ENCODE measurements around the gene C1RL. TPM values are rescaled to one million over a fixed set of nuclear protein-coding genes. Genes with fewer than 3 reads are reported as not detected.

C1RL gene, protein sequence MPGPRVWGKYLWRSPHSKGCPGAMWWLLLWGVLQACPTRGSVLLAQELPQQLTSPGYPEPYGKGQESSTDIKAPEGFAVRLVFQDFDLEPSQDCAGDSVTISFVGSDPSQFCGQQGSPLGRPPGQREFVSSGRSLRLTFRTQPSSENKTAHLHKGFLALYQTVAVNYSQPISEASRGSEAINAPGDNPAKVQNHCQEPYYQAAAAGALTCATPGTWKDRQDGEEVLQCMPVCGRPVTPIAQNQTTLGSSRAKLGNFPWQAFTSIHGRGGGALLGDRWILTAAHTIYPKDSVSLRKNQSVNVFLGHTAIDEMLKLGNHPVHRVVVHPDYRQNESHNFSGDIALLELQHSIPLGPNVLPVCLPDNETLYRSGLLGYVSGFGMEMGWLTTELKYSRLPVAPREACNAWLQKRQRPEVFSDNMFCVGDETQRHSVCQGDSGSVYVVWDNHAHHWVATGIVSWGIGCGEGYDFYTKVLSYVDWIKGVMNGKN
- 10 to 100 TPM; 30.2 to 39.2 (median 36.1) TPM for polyA plus RNA-seq (ENCODE audit: insufficient read length in 4 of 4)

DNA sequence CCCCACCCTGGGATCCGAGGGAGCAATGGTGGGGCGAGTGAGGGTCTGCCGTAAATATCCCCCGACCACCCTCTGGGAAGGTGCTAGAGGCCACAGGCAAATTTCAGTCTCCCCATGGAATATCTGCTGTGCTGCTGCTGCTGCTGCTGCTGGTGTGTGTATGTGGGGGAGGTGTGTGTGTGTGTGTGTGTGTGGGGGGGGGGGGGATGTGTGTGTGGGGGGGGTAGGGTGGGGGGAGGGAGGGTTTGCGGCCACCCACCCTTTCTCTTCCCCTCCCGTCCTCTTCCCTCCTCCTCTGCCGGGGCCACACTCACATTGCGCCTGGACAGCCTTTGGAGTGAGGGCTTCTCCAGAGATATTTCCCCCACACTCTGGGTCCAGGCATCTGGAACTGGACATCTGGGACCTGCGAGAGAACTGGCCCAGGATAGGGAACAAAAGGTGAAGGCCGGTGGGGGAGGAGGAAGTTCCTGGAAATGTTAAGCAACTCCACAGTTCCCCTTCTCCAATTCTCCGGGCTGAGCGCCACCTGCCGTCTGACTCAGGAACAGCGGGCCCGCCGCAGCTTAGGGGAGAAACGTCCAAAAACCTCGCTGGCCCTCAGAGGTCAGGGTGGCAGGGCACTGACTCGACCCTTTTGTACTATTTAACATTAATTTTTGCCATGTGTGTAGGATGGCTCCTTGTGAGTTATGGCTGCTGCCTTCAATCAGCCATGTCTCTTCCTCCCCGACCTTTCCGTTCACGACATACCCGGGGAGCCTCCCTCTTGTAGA, at the start of gene C1RL:
Gene C1RL (minus strand): TSS at position 419 of the 776 bp plus-strand sequence. CDS start 34 bp downstream, at position 385.
- DNase-seq (ENCODE audit: low read depth in 4 of 4, low spot score in 3 of 4): peak in 2 of 4 donors; percentile 76 to 79

DNA sequence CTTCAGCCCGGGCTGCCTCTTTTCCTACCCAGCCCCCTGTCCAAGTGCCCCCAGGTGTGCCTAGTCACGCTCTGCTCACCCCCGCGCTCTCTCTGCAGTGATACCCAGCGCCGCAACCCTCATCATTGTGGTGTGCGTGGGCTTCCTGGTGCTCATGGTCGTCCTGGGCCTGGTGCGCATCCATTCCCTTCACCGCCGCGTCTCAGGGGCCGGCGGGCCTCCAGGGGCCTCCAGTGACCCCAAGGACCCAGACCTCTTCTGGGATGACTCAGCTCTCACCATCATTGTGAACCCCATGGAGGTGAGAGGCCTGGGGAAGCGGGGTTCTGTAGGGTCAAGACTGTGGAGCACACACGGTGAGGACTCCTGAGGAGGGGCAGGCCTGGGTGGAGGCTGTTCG, 48.4 kb upstream of the C1RL start:
- DNase-seq (ENCODE audit: low read depth in 4 of 4, low spot score in 3 of 4): no peak

DNA sequence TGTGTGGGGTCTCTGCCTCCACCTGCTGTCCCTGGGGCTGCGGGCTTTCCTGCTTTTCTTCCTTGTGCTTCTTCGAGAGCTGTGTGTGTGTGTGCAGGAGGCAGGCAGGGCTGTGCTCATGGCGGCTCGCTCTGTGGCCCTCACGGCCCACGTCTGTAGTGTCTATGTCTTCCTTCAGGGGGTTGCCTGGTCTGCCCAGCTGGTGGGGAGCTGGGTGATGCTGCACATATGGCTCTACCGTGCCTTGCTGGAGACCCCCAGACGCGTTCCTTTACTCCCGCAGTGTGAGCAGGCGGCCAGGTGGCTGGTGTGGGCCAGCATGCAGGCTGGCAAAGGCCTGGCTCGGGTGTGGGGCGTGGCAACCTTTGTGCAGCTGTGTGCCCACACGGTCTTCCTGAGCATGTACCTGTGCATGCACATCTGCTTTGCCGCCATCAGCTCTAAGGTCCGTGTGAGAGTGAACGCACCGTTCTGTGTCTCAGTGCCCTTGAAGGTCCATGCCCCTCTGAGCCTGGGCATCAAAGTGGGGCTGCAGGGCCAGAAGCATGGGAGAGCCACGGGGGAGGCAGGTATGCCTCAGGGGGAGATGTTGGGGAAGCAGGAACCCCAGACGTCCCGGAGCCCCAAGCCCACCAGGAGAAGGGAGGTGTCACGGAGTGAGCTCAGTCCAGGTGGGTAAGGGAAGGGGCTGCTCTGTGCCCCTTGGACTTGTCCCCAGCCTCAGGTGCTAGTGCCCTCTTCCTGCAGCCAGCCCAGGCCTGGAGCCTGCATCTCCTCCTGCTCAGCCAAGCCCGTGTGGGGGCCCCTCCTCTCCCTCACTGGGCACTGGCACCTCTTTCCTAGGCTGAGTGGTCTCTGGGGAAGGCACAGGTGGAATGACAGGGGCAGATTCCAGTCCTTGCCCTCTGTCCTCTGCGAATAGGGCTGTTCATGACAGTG, 47.5 kb upstream of the C1RL start:
- no peak for DNase-seq (ENCODE audit: low read depth in 4 of 4, low spot score in 3 of 4)

DNA sequence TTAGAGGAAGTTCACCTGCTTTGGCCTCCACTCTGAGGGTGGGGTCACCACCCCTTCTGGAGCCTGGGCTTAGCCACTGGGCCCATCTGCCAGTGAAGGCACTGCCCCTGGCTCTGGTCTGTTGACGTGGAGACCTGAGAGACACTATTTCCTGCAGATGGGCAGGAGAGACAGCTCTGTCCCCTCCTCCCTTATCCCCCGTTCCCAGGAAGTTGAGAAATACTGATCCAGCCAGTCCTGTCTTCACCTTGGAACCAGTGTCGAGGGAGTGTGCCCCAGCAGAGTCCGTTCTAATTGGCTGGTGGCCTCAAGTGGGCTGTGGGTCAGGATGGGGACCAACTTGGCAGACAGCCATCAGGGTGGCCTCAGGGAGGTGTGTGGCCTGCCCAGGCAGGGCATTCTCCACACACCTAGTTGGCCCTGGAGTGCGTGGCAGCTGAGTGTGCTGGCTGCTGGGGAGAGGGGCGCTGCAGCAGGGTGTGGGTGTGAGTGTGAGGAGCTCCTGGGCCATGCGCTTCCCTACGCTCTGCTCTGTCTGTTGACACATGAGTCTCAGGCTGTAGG, 46.5 kb upstream of the C1RL start:
- DNase-seq (ENCODE audit: low read depth in 4 of 4, low spot score in 3 of 4): no peak

DNA sequence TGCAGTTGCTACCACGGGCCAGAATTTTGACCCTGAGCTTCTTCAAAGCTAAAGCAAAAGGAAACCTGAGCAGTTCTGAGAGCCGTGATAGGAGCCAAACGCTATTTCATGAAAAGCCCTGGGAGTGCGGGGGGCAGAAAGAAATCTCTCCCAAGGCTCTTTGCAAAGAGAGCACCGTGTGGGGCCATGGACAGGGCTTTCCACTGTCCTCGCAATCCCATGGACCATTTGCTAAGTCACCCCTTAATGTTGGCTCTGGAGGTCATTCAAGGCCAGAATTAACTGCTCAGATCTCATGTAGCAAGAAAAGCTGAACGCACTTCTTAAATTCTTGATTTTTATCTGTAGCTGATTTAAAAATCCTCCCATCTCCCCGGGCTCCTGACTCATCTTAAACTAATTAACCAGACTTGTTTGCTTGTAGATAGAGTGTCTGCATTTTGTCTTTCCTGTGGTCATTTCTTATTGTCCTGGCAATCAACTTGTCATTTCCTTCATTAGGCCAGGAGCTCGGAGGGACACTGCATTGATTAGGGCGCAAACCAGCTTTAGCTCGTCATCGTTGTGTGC, 46.0 kb upstream of the C1RL start:
- no peak for DNase-seq (ENCODE audit: low read depth in 4 of 4, low spot score in 3 of 4)

DNA sequence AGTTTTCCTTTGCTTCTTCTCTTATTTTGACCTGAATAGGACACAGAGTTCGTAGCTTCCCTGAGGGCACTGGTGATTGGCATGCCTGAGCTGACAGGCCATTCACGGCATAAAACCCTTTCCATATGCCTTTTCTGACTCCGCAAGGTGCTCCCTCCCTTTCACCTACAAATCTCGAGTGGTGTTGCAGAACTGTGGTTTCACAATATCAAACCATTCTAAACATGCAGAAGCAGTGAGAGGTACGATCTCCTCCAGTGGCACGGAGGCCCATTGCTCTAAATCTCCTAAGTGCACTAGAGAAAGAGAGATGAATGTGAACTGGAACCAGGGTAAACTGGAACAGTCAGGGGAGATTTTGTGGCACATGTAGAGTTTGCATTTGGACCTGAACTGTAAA, 45.0 kb upstream of the C1RL start:
- no peak for DNase-seq (ENCODE audit: low read depth in 4 of 4, low spot score in 3 of 4)

DNA sequence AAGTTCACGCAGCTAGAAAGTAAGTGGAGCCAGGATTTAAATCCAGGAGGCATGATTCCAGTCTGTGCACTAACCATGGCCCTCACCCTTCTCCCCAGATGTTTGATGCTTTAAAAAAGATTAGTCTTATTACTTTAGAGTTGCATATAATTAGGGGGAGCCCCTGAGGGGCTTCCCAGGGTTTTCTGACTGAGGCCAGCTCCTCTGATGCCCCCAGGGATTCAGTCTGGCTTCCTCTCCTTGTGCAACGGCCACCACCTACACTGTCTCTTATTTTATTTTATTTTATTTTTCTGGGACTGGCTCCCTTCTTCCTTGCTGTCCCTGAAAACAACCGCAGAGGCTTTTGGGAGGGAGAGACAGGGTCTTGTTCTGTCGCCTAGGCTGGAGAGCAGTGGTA, 43.8 kb upstream of the C1RL start:
- no peak for DNase-seq (ENCODE audit: low read depth in 4 of 4, low spot score in 3 of 4)

DNA sequence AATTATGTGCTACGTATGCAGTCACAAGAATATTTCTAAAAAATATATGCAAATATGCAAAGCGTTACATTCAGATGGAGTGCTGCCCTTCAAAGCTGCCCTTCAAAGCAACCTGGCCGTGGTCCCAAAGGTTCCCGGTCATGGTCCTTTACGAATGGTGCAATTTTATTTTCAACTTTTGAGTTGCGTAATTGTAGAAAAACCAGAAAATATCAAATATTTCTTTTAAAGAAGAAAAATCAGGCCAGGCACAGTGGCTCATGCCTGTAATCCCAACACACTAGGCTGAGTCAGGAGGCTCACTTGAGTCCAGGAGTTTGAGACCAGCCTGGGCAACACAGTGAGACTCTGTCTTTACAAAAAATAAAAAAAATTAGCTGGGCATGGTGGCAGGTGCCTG, 42.5 kb upstream of the C1RL start:
- no peak for DNase-seq (ENCODE audit: low read depth in 4 of 4, low spot score in 3 of 4)

DNA sequence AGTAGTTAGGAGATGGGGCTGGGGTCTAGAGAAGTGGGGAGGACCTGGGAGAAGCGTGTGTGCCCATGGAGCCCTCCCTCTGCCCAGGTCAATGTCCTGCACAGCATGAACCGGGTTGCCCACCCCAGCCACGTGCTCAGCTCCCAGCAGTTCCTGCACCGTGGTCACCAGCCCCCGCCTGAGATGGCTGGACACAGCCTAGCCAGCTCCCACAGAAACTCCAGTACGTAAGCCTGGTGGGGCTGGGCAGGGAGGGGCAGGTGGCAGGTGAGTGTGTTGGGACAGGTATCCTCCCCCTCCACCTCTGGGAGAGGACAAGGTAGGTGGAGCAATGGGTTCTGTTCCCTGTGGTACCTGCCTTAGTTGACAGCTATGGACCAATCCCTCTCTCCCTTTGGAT, 41.8 kb upstream of the C1RL start:
- DNase-seq (ENCODE audit: low read depth in 4 of 4, low spot score in 3 of 4): no peak

DNA sequence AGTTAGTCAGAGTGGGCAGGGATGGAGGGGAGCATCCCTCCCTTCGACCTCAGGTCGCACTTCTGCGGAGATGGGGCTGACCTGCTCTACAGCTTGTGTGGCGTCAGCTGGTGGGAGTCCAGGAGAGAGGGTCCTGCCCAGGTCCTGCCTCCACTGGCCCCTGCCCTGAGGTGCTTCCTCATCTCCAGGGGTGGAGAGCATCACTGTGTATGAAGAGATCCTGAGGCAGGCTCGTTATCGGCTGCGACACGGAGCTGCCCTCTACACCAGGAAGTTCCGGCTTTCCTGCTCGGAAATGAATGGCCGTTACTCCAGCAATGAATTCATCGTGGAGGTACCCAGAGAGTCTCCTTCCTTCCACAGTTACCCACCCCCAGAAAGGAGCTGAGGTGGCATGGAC, 41.3 kb upstream of the C1RL start:
- no peak for DNase-seq (ENCODE audit: low read depth in 4 of 4, low spot score in 3 of 4)

DNA sequence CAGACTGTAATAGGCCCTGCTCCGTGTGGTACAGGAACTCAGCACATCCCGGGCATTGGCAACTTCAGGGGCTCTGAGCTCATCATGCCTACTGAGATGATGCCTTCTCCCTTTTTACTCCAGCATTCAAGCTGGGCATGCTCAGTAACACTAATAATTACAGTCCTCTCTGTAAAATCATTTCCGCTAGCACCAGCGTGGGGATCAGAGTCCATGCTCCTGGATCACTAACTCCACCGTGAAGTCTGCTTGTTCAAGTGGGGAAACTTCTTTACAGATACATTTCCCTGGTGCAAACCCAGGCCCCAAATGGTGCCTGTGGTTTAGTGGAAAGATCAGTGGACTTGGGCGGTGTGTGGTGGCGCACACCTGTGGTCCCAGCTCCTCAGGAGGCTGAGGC, 37.9 kb upstream of the C1RL start:
- no peak for DNase-seq (ENCODE audit: low read depth in 4 of 4, low spot score in 3 of 4)

DNA sequence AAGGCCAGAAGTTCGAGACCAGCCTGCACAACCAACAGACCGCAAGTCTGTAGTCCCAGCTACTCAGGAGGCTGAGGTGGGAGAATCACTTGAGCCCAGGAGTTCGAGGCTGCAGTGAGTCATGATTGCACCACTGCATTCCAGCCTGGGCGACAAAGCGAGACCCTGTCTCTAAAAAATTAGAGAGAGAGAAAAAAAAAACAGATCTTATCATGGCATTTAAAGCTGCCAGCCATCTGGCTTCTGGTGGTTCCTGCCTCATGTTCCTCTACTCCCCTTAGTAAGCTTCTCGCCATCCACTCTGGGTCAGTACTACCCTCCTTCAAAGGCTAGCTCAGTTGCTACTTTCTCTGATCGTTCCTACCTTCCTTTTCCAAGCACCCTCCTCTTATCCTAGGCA, 37.2 kb upstream of the C1RL start:
- no peak for DNase-seq (ENCODE audit: low read depth in 4 of 4, low spot score in 3 of 4)

DNA sequence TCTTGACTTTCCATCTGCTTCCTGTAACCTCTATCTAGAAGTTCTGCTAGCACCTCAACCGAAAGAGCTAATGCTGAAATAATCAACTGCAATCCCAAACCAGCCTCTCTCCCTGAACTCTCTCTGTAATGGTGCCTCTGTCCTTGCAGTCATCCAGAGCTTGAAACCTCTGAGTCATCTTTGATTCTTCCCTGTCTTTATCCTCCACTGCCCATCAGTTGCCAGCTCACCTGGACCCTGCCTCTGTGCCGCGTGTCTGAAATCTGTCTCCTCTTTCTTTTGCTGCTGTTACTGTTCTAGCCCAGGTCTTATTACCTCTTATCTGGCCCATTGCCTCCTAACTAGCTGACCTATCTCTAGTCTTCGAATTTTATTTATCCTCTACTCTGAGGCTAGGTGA, 36.7 kb upstream of the C1RL start:
- no peak for DNase-seq (ENCODE audit: low read depth in 4 of 4, low spot score in 3 of 4)

DNA sequence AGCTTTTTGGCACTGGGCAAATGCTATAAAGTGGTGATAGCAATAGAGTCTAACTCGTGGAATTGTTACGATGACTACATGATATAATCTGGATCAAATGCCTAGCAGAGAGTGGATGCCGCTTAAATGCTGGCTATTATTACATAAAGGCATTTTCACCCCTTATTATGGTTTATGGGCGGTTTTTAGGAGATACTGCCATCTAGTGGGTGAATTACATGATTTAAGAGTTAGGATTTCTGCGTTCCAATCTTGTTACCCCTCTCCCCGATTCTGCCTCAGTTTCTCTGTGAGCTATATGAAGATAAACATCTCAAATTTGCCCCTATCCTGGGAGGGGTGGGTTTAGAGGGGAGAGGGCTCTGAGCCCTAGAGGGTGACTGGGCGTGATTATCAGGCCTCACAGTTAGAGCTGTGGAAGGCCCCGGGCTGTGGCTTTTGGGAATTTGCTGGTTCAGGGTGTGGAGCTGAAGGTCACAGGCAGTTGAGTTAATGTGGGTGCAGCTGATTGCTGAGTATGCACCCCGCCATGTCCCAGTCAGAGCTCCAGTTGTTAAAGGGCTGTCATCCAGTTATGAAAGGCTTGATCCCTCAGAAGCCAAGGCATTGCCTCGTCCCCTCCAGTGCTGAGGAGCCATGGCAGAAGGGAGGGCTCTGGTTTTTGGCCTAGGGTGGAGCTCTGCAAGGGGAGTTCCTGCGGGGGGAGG, 35.6 kb upstream of the C1RL start:
- DNase-seq (ENCODE audit: low read depth in 4 of 4, low spot score in 3 of 4): no peak

DNA sequence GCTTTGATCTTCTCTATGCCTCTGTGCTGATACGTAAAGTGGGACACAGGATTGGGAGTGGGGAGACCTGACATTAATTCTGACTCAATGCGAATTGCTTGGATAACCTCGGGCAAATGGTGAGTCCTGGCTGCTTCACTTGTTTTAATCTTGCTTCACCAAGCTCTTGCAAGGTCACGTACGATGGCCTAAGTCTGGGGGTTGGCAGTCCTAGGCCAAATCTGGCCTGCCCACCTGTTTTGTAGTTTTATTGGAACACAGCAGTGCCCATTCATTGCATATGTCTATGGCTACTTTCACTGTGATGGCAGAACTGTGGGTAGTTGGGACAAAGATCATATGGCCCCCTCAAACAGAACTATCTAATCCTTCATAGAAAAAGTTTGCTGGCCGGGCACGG, 34.5 kb upstream of the C1RL start:
- DNase-seq (ENCODE audit: low read depth in 4 of 4, low spot score in 3 of 4): no peak

DNA sequence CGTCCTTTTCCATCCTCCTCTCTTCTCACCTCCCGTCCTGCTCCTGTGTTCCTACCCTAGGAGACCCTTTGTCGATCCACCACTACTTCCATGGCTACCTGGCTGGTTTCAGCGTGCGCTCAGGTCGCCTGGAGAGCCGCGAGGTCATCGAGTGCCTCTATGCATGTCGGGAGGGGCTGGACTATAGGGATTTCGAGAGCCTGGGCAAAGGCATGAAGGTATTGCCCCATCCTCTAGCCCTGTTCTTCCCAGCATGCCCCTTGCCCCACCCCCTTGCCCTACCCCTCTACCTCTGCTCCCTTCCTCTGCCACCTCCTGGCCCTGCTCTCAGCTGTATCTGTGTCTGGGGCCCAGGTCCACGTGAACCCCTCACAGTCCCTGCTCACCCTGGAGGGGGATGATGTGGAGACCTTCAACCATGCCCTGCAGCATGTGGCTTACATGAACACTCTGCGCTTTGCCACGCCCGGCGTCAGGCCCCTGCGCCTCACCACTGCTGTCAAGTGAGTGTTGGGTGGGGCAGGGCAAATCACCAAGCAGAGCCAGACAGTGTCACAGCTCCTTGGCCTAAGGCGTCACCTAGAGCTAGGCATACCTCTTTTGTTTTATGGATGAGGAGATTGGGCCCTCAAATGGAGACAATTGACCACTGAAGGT, 33.9 kb upstream of the C1RL start:
- DNase-seq (ENCODE audit: low read depth in 4 of 4, low spot score in 3 of 4): no peak

DNA sequence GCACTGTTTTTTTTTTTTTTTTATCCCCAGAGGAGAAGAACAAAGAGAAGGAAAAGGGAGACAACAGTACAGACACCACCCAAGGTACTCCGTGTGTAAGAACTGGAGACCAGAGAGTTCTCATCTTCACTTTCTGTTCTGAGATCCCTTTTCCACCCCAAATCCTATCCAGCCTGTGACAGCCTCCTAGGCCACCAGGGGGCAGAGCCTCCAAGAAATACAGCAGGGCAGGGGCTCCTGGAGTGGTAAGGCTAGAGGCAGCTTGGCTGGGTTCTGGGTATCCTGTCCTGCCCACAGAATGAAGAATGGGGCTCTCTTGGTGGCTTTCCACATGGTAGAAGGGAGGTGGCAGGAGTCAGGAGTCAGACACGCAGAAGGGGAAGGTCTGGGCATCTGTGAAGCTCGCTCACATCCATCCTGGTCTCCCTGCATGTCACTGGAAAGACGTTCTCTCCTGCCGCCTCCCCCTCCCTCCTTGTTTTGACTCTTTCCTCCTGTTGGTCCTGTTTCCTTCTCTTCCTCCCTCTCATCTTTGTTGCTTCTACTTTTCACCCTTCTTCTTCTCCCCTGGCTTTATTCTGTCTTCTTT, 33.1 kb upstream of the C1RL start:
- no peak for DNase-seq (ENCODE audit: low read depth in 4 of 4, low spot score in 3 of 4)

DNA sequence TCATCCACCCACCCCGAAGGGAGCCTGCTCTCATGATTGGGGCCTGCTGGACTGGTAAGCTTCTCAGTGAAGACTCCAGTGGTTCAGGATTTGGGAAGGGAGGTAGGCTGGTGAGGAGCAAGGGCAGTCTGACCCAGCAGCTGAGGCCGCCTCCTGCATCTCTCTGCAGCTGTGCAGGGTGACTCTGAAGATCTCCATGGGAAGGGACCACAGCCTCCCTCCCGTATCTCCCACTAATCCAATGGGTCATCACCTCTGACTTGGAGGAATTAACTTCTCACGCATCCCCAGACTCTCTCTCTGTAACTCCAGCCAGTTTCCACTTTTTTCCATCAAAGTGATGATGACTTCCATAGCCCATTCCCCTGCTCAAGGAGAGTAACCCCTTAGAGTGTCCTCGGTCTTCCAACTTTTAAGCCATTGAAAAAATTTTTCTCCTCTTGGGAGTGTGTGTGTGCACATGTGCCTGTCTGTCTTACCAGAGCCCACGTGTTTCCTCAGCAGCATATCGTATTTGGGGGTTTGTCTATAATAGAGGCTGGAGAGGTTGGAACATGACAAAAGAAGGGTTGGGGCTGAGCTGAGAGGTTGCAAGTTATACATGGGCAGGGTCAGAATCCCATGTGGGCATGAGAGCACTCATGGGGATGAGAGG, 32.5 kb upstream of the C1RL start:
- no peak for DNase-seq (ENCODE audit: low read depth in 4 of 4, low spot score in 3 of 4)

Data from left renal pelvis (tissue), 4 donors.